ENCODE data around the gene MRPL55. TPM values are rescaled to one million over a fixed set of nuclear protein-coding genes. Genes with fewer than 3 reads are reported as not detected.

MRPL55 gene
- total RNA-seq, 1 experiment from 2014 or later = 76.6 TPM

GRCh38 chr1:228105270-228105995, 3.7 kb downstream of the MRPL55 start:
- Histone ChIP-seq H3K9me3 (ENCODE audit: low read length) (no peaks in the 10 kb centered on the region), H3K4me3 (ENCODE audit: low read length) (no peak overlapping the region), H3K79me2 (ENCODE audit: low read length) (peaks cover 46% of the 10 kb centered on the region), H3K36me3 (ENCODE audit: insufficient read depth, low read length) (0 out of 2 replicates have a peak, but pooled peaks cover 9% of the 10 kb centered on the region), H3K9ac (ENCODE audit: low read length) (no peak overlapping the region), H4K20me1 (ENCODE audit: insufficient read depth, low read depth, low read length) (peaks cover 14% of the 10 kb centered on the region; the same call in 1 of the 2 replicates), H3K27ac (ENCODE audit: low read length) (no peak overlapping the region), H3K9me2 (replicated peaks; ENCODE audit: insufficient read depth, low read length) (no peaks in the 10 kb centered on the region), H3K27me3 (ENCODE audit: low read length) (no peaks in the 10 kb centered on the region), H2AFZ (ENCODE audit: low read length) (no peak overlapping the region), H3K4me1 (ENCODE audit: low read length) (peaks cover 48% of the 10 kb centered on the region), H3K4me2 (ENCODE audit: low read depth, low read length, poor library complexity, severe bottlenecking) (no peak overlapping the region)
- peak; percentile 38 for DNase-seq

DNA sequence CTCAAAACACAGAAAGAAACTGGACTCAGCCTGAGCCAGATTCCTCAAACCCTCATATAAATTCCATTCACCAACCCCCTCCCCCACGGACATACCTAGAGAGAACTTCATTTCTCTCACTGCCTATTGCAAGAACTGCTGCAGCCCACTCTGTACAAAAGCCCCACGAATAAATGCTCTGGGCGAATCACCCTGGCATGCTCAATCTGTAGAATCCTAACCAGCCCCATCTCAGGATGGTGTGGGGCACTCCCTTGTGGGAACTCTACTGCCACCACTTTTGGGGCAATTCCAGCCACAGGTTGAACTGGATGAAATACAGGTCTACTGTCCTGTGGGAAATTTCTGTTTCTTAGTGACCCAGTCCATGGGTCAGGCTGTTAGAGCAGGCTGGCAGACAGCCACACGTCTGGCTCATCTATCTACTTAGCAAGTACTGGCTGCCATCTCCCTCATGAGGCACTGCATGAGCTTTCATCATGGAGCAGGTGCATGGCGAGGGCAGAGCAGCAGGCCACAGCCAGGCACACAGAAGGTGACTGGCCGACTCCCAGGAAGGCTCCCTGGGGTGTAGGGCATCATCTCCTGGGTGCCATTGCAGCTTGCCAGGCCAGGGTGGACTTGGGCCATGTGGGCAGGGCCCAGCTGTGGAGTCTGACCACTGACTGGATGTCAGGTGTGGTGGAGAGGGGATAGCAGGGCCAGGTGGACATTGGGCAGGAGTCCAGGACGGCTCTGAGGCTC, 4.4 kb downstream of the MRPL55 start:
- peak; percentile 42 for DNase-seq

GRCh38 chr1:228102791-228103620, 6.1 kb downstream of the MRPL55 start, which contains the start of gene C1orf35:
C1orf35 (minus strand) TSS chr1:228103325; CDS start chr1:228103227, 98 bp downstream.
- H2AFZ ChIP-seq (ENCODE audit: low read length) = peak within 1 kb of the TSS; percentile 82; the same call in 1 of the 2 replicates
- peaks cover 38% of the 10 kb centered on the region for H3K79me2 ChIP-seq (ENCODE audit: low read length)
- peaks cover 13% of the 10 kb centered on the region for H3K36me3 ChIP-seq (ENCODE audit: insufficient read depth, low read length)
- peak within 1 kb of the TSS; percentile 93 for H3K9ac ChIP-seq (ENCODE audit: low read length)
- no peaks in the 10 kb centered on the region for H3K9me2 ChIP-seq (replicated peaks; ENCODE audit: insufficient read depth, low read length)
- H3K4me2 ChIP-seq (ENCODE audit: low read depth, low read length, poor library complexity, severe bottlenecking) = peak within 1 kb of the TSS; percentile 91
- no peaks in the 10 kb centered on the region for H3K27me3 ChIP-seq (ENCODE audit: low read length)
- peak within 1 kb of the TSS; percentile 42; the same call in 1 of the 2 replicates for H3K27ac ChIP-seq (ENCODE audit: low read length)
- H4K20me1 ChIP-seq (ENCODE audit: insufficient read depth, low read depth, low read length) = peaks cover 25% of the 10 kb centered on the region; the same call in 1 of the 2 replicates
- peak; percentile 98 for DNase-seq
- peak within 1 kb of the TSS; percentile 74 for H3K4me3 ChIP-seq (ENCODE audit: low read length)
- peaks cover 35% of the 10 kb centered on the region for H3K4me1 ChIP-seq (ENCODE audit: low read length)
- no peaks in the 10 kb centered on the region for H3K9me3 ChIP-seq (ENCODE audit: low read length)

More for the DNA sequence above, 4.4 kb downstream of the MRPL55 start:
- Histone ChIP-seq H3K27me3 (ENCODE audit: low read length) (no peaks in the 10 kb centered on the region), H3K4me2 (ENCODE audit: low read depth, low read length, poor library complexity, severe bottlenecking) (no peak overlapping the region), H3K9ac (ENCODE audit: low read length) (peak overlapping the region; percentile 93; the same call in 1 of the 2 replicates), H2AFZ (ENCODE audit: low read length) (no peak overlapping the region), H3K4me3 (ENCODE audit: low read length) (peak overlapping the region; percentile 74; the same call in 1 of the 2 replicates), H3K27ac (ENCODE audit: low read length) (no peak overlapping the region), H3K9me2 (replicated peaks; ENCODE audit: insufficient read depth, low read length) (no peaks in the 10 kb centered on the region), H3K36me3 (ENCODE audit: insufficient read depth, low read length) (0 out of 2 replicates have a peak, but pooled peaks cover 9% of the 10 kb centered on the region), H4K20me1 (ENCODE audit: insufficient read depth, low read depth, low read length) (peaks cover 14% of the 10 kb centered on the region; the same call in 1 of the 2 replicates), H3K4me1 (ENCODE audit: low read length) (peaks cover 42% of the 10 kb centered on the region), H3K79me2 (ENCODE audit: low read length) (peaks cover 45% of the 10 kb centered on the region), H3K9me3 (ENCODE audit: low read length) (no peaks in the 10 kb centered on the region)

GRCh38 chr1:228101994-228102790, 6.9 kb downstream of the MRPL55 start:
- H2AFZ ChIP-seq (ENCODE audit: low read length) = no peak overlapping the region
- H3K9me3 ChIP-seq (ENCODE audit: low read length) = no peaks in the 10 kb centered on the region
- DNase-seq = peak; percentile 75
- H3K27ac ChIP-seq (ENCODE audit: low read length) = peak overlapping the region; percentile 37; the same call in 1 of the 2 replicates
- peak overlapping the region; percentile 93 for H3K9ac ChIP-seq (ENCODE audit: low read length)
- H3K9me2 ChIP-seq (replicated peaks; ENCODE audit: insufficient read depth, low read length) = no peaks in the 10 kb centered on the region
- H3K4me1 ChIP-seq (ENCODE audit: low read length) = peaks cover 28% of the 10 kb centered on the region
- H4K20me1 ChIP-seq (ENCODE audit: insufficient read depth, low read depth, low read length) = peaks cover 31% of the 10 kb centered on the region; the same call in 1 of the 2 replicates
- H3K79me2 ChIP-seq (ENCODE audit: low read length) = peaks cover 35% of the 10 kb centered on the region; the same call in 1 of the 2 replicates
- peak overlapping the region; percentile 74 for H3K4me3 ChIP-seq (ENCODE audit: low read length)
- H3K36me3 ChIP-seq (ENCODE audit: insufficient read depth, low read length) = peaks cover 14% of the 10 kb centered on the region
- H3K27me3 ChIP-seq (ENCODE audit: low read length) = no peaks in the 10 kb centered on the region
- H3K4me2 ChIP-seq (ENCODE audit: low read depth, low read length, poor library complexity, severe bottlenecking) = peak overlapping the region; percentile 91

DNA sequence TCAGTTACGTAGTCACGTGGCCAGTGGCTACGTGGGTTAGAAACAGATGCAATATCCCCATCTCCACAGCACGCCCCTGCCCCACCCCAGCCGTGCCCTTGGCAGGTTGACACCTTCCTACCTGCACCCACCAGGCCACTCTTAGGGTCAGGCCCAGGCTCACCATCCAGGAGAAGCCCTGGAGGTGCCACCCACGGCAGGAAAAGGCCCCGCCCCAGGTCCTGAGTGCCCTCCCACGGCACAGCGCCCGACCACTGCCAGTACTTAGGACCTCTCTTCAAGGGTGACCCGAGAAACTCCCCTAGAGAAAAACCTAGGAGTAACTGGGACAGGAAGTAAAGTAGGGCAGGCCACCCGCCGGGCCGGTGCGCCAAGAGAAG, 7.5 kb downstream of the MRPL55 start:
- Histone ChIP-seq H3K4me2 (ENCODE audit: low read depth, low read length, poor library complexity, severe bottlenecking) (peak overlapping the region; percentile 91), H3K9ac (ENCODE audit: low read length) (peak overlapping the region; percentile 93), H3K36me3 (ENCODE audit: insufficient read depth, low read length) (peaks cover 10% of the 10 kb centered on the region), H4K20me1 (ENCODE audit: insufficient read depth, low read depth, low read length) (peaks cover 37% of the 10 kb centered on the region), H3K27ac (ENCODE audit: low read length) (peak overlapping the region; percentile 37; the same call in 1 of the 2 replicates), H2AFZ (ENCODE audit: low read length) (no peak overlapping the region), H3K4me3 (ENCODE audit: low read length) (peak overlapping the region; percentile 74), H3K9me2 (replicated peaks; ENCODE audit: insufficient read depth, low read length) (no peaks in the 10 kb centered on the region), H3K79me2 (ENCODE audit: low read length) (peaks cover 39% of the 10 kb centered on the region), H3K27me3 (ENCODE audit: low read length) (no peaks in the 10 kb centered on the region), H3K9me3 (ENCODE audit: low read length) (no peaks in the 10 kb centered on the region), H3K4me1 (ENCODE audit: low read length) (peaks cover 28% of the 10 kb centered on the region)
- DNase-seq = peak; percentile 48

- Histone ChIP-seq H2AFZ (ENCODE audit: low read length) (no peak overlapping the region), H3K36me3 (ENCODE audit: insufficient read depth, low read length) (peaks cover 10% of the 10 kb centered on the region), H3K4me2 (ENCODE audit: low read depth, low read length, poor library complexity, severe bottlenecking) (peak overlapping the region; percentile 91), H3K79me2 (ENCODE audit: low read length) (peaks cover 43% of the 10 kb centered on the region), H3K27ac (ENCODE audit: low read length) (peak overlapping the region; percentile 23; the same call in 1 of the 2 replicates), H4K20me1 (ENCODE audit: insufficient read depth, low read depth, low read length) (peaks cover 43% of the 10 kb centered on the region), H3K9me3 (ENCODE audit: low read length) (no peaks in the 10 kb centered on the region), H3K4me3 (ENCODE audit: low read length) (peak overlapping the region; percentile 74), H3K4me1 (ENCODE audit: low read length) (peaks cover 28% of the 10 kb centered on the region), H3K9ac (ENCODE audit: low read length) (peak overlapping the region; percentile 93), H3K27me3 (ENCODE audit: low read length) (no peaks in the 10 kb centered on the region), H3K9me2 (replicated peaks; ENCODE audit: insufficient read depth, low read length) (no peaks in the 10 kb centered on the region)
- peak; percentile 44 for DNase-seq
These were observed 8.1 kb downstream of the MRPL55 start for GRCh38 chr1:228100822-228101613.

All from Karpas-422 (cell line).